GM18502 (cell line): Measurements from ENCODE around the gene TMEM259.
A peak's percentile ranks its signal among the peaks of the same experiment; 100 is the strongest.

ENCODE experiments used
- ATAC-seq: cut with Tn5 transposase; IDR thresholded peaks from one replicate; pipeline ENCODE4 v1.9.1; 2021; ENCODE audit warnings: mild to moderate bottlenecking; ENCODE audit not compliant: unreplicated experiment, poor library complexity

The TMEM259 gene

DNA sequence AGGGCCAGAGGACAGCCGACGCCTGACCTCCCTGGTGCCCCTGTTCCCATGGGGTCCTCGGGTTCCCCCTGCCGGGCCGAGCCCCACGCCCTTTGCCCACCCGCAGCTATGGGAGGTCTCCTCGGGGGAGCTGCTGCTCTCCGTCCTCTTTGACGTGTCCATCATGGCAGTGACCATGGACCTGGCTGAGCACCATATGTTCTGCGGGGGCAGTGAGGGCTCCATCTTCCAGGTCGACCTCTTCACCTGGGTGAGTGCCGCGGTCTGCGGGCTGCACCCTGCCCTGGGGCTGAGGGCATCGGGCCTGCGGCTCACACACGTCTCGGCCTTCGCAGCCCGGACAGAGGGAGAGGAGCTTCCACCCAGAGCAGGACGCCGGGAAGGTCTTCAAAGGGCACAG lies 30.2 kb downstream of the TMEM259 start:
- ATAC-seq = no peak

DNA sequence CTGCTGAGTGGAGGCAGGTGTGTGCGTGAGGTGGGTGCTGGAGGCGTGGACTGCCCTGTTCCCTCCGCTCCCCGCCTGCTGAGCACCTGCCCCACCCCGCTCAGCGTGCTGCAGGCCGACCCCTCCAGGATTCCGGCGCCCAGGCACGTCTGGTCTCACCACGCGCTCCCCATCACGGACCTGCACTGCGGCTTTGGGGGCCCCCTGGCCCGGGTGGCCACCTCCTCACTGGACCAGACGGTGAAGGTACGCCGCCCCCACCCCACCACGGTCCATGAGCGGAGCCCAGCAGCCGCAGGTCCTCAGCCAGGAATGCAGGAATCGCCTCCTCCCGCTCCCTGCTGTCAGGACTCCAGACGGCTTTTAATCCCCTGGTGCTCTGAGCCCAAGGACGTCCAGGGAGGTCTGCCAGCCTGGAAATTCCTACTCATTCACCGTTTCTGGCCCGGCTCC lies 30.8 kb downstream of the TMEM259 start:
- ATAC-seq = no peak

DNA sequence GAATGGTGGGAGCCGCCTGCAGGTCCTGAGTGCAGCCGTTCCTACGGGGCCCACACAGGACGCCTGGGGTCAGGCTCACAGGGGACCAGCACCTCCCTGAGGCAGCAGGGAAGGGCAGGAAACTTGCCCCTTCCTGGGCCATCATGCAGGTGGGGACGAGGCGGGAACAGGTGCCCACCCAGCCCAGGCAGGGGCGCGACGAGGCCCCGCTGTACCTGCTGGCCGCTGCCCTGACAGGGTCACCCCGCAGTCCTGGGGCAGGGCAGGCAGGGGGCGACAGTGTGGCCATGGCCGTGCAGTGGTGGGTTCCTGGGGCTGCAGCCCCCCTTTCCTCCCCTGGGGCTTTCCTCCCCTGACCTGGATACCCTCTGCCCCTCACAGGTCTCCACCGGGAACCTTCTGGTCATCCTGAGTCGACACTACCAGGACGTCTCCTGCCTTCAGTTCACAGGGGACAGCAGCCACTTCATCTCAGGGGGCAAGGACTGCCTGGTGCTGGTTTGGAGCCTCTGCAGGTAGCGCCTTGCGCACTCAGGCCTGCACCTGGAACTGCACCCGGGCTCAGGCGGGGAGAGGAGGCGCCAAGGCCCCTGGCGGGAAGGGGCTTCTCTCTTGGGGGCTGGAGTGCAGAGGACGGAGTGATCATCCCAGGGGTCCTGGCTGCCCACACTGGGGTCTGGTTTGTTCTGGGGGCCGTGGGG lies 31.4 kb downstream of the TMEM259 start:
- no peak for ATAC-seq

DNA sequence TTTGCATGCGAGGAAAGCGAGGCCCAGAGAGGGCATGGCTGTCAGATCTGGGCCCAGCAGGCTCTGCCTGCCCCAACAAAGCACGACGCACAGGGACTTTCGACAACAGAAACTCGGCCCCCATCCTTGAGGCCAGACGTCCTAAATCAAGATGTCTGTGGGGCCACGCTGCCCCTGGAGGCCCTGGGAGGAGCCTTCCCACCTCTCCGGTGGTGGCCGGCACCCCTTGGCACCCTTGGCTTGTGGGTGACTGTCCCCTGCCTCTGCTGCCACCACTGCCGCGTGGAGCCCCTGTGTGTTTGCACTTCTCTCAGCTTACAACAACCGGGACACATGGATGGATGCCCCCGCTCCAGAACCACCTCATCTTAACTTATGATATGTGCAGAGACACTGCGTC lies 32.4 kb downstream of the TMEM259 start:
- ATAC-seq = no peak

DNA sequence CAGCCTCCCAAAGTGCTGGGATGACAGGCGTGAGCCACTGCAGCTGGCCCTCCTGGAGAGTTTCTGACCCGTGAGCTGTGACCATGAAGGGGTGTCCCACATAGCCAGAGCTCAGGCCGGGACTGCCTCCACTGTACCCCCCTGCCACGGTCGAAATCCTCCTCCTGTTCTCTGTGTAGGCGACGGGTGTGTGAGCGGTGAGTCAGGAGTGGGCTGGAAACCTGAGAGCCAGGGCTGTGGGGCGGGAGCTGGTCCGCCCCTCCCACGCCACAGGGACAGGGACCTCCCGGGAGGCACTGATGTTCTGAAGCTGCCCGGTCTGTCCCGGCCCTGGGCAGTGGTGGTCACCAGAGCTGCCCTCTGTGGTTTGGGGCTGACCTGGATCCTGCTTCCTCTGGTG lies 32.8 kb downstream of the TMEM259 start:
- ATAC-seq = no peak

DNA sequence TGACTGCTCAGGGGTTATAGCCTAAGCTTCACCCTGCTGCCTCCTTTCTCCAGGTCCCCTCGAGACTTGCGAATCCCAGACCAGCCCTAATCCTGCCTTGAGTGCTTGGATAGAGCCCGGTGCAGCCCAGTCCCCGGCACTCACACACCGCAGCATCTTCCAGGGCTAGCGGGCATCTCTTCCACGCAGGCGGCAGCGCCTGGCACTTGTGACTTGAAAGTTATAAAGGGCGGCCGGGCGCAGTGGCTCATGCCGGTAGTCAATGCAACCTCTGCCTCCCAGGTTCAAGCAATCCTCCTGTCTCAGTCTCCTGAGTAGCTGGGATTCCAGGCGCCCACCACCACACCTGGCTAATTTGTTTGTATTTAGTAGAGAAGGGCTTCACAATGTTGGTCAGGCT lies 34.8 kb downstream of the TMEM259 start:
- ATAC-seq = no peak

DNA sequence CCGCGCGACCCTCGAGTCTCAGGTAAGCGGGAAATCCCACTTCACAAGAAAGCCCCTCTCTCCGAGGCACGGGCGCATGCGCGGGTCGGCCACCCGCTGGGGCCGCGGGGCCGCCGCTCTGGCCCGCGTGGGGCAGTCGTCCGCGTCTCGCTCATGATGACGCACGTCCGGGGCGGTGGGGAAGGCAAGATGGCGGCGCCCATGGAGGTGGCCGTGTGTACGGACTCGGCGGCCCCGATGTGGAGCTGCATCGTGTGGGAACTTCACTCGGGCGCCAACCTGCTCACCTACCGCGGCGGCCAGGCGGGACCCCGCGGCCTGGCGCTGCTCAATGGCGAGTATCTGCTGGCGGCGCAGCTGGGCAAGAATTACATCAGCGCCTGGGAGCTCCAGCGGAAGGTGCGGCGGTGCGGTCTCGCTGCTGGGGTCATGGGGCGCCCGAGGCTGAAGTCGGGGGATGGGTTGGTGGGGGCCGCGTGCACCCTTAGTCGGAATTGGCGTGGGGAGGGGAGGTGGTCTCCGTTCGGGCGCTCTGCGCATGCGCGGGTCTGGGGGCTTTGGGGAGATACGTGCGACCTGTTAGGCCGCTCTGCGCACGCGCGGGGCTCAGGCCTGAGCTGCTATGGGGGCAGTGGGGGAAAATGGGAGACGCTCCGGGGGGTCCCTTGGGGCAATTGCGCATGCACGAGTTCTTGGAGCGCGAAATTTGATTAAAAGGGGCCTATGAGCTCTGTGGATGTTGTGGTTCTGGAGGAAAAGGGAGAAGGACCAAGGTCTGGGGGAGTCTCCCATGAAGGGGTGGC lies 36.6 kb downstream of the TMEM259 start, which contains the start of gene WDR18:
WDR18 (plus strand) TSS at position 181 of the 803 bp plus-strand sequence; CDS start at position 190, 9 bp downstream.
- ATAC-seq = peak; percentile 77

DNA sequence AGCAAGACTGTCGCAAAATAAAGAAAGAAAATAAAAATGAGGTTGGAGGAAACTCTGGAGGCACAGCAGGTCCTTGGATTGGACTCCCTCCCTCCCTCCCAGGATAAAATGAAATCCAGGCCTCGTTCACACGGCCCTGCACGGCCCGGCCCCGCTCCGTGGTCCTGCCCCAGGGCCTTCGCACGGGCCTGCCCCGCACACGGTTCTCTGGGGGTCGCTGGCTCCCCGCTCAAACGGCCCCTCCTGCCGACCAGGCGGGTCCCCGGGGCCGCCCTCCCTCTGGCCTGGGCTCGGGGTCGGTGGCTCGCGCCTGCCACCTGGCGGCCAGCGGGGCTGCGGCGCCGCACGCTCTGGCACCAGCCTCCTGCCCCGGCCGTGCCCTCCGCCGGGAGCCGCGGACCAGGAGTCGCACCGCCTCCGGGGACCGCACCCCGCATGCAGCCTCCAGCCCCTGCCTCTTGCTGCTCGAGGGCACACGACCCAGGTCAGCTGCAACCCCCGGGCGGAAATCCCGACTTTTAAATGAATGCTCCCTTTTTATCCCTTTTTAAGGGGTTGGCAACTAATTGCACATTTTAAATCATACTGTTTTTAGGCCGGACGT lies 38.3 kb downstream of the TMEM259 start:
- ATAC-seq = peak; percentile 45

DNA sequence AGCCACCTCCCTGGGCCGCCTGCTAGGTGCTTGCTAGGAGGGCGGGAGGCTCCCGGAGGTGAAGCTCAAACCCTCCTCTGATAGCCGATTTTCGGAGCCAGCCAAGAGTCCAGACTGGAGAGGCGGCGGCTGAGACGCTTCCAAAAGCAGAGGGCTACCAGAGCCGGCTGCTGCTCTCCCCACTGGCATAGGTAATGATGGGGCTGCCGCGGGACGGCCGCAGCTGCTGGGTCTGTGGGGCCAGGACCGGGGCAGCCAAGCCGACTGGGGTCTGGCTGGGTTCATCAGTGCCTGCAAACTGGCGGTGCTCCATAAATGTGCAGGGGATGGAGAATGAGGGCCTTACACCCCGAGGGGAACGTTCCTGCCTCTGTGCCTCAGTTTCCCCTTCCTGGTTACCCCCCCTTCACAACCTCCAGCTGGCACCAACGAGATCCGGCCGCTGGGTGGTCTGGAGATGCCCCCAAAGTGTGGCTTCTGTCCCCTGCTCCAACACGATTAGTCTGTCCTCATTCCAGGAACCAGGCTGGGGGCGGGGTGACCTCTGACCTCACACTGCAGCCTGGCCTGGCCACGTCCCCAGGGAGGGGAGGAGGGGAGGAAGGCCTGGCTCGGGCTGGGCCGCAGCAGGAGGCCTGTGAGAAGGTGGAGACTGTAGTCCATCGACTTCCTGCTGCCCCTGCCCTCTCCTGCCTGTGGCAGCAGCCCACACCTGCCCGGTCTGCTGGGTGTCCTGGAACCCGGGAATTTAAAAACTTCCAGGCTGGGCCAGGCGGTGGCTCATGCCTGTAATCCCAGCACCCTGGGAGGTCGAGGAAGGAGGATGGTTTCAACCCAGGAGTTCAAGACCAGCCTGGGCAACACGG lies 40.6 kb downstream of the TMEM259 start:
- ATAC-seq = no peak

DNA sequence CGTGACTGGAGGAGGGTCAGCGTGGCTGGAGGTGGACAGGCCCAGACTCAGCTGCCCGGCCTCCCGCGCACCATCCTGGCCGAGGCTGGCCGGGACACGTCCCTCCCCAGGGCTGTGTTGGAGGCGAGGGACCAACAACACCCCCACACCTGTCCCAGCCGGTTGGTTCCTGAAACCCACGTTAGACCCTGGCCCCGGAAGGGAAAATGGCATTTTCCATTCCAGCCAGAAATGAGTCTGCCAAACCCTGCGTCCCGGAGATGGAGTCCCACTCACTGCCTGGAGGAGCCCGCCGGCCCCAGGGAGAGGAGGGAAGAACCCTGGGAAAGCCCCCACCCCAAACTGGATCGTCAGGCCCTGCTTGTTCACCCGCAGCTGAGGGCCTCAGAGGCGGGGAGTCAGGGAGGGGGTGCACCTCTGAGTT lies 41.6 kb downstream of the TMEM259 start:
- no peak for ATAC-seq

DNA sequence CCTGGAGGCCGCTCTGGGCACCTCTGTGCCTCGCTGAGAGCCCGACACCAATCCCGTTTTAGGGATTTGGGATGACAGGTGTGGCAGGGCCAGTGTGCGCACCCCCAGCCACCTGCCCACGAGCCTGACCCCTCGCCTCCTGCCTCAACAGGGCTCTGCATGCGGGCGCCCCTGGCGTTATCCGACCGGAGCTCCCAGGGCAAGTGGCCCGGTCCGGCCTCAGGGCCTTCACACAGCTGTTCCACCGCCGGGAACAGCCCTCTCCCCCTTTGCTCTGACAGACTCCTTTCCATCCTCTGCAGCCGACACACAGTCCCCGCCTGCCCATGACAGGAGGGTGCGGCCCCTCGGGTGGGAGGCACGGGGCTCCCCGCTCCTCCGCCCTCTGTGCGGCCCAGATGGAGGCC lies 43.9 kb downstream of the TMEM259 start:
- no peak for ATAC-seq

DNA sequence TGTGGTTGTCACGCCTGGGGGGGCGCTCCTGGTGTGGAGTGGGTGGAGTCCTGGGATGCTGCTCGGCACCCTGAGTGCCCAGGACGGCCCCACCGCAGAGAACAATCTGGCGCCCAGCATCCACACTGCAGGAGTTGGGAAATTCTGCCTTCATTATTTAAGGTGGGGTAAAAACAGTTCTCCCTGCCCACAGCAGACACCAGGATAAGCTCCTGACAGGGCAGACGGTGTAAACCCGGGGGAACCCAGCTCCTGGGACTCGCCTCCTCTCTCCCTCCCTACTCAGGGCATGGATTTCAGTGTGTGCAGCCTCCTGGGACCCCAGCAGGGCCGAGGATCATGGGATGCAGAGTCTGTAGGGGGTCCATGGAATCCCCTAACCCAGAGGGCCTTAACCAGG lies 44.4 kb downstream of the TMEM259 start:
- ATAC-seq = no peak

DNA sequence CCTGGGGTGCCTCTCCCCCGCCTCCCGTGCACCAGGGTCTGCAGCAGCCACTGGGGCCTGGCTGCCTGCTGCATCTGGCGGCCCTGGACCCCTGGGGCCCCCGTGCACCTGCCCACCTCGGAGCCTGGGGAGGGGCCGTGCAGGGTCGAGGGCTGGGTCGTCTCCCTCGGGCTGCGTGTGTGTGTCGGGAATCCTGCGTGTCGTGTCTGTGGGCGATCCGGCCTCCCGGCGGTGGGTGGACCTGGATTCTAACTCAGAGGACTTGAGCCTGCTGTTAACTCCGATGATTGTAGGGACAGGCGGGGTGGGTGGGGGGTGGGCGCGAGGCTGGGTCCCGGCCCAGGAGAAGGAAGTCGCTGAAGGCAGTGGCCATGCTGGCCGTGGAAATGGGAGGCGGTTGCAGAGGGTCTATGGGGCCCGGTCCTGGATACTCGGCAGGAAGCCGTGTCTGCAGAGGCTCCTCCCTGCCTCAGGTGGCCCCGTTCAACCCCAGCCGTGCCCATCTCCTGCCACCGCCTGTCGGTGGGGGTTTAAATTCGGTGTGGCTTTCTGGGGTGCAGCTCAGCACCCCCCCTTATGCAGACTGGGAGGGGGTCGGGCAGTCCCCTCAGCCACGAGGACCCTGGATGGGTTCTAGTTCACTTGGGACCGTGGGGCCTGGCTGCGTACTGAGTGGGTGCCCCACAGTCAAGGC lies 46.2 kb downstream of the TMEM259 start:
- ATAC-seq = no peak

DNA sequence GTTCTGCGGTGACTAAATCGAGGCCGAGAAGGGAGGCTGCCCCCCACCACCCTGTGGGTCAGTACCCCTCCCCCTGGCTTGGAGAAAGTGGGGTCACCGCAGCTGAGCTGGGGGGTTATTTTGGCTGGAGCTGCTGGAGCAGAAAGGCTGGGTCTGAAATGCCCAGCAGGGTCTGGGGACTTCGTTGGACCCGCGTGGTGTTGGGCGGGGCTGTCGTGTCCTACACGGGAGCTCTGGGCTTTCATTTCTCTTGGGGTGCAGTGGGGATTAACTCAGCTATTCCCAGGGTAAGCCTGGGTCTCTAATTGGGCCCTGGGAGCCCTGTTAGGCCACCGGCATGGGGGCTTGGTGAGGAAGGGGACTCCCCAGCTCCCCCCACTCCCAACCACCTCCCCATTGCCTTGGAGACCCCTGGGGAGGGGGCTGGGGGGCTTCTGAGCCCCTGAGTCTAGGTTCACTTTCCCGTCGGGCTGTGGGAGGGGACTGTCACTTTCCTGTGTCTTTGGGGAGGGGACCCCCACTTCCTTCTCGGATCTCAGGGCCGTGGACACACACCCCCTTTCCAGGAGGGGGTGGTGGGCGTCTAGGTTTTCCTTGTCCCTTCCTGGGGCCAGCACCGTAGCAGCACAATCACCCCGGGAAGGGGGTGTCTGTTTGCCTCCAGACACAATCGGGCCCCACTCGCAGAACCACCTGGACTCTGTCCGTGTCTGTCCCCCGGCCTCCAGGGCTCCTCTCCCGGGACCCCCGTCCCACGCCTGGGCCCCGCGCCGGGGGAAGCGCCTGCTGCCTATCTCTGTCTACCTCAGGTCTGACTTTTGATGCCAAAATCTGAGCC lies 47.0 kb downstream of the TMEM259 start:
- no peak for ATAC-seq

DNA sequence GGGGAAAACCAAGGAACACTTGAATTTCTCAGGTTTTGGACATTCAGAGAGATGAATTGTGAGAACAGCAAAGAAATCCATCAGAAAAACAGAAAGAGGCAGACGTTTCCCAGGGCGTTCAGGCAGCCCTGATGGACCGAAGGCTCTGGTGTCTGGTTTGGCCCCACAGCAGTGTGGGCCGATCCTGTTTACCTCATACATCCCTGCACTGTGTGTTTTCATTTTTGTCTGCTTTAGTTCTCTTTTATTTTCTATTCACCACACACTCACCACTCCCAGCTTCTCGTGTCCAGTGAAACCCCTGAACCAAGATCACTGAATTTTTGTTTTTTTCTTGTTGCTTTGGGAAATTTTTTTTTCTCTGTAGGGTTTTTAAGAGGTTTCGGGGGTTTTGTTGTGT lies 48.6 kb downstream of the TMEM259 start:
- ATAC-seq = no peak

DNA sequence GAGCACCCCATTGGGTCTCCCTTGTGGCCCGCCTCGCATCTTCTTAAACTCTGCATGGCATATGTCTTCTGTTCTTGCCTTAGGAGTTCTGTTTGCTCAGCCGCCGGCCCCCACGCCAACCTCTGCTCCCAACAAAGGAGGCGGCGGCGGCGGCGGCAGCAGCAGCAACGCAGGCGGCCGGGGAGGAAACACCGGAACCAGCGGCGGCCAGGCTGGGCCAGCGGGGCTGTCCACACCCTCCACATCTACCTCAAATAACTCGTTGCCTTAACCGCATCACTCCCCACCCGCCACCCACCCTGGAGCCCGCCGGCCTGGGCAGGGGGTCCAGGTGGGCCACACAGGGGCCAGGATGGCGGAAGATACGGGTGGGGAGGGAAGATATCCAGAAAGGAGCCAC lies 49.1 kb downstream of the TMEM259 start:
- ATAC-seq = no peak

DNA sequence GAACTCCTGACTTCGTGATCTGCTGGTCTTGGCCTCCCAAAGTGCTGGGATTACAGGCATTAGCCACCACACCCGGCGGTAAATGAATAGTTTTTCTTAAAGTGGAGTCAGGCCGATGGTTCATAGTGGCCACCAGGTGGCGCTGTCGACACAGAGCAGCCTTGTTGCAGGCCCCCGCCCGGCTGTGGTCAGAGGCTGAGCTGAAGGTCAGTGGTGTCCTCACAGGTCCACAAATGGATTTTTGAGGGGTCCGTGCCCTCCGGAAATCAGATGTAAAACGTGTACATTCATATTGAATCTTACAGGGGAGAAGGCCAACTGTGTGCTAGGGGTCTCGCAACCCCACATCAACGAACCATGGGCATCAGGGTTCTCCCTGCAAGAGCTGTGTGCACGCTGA lies 50.2 kb downstream of the TMEM259 start:
- no peak for ATAC-seq

DNA sequence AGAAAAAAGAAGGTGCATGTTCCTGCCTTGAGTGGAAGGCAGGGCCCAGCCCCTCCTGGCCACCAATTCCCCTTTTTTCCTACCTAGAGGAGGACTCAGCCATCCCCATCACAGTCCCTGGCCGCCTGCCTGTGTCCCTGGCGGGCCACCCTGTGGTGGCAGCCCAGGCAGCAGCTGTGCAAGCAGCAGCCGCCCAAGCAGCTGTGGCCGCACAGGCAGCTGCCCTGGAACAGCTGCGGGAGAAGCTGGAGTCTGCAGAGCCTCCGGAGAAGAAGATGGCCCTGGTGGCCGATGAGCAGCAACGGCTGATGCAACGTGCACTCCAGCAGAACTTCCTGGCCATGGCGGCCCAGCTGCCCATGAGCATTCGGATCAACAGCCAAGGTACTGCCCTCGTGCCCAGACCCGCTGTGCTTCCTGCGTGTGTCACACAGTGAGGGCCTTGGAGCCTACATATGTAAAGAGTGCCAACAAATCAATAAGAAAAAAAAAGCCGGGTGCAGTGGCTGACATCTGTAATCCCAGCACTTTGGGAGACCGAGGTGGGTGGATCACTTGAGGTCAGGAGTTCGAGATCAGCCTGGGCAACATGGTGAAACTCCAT lies 54.3 kb downstream of the TMEM259 start:
- ATAC-seq = no peak
